HG03342 (cell line): Measurements from ENCODE around the gene GPR156.
"Not testable (repeated sequence)": the region's sequence is repeated elsewhere in the genome, so short reads cannot be mapped to it uniquely, and the experiment has no call there.

Experiments used
- ATAC-seq: cut with Tn5 transposase; IDR thresholded peaks from one replicate; pipeline ENCODE4 v1.9.1; 2021; ENCODE audit warnings: mild to moderate bottlenecking, moderate library complexity; ENCODE audit not compliant: unreplicated experiment

The GPR156 gene

DNA sequence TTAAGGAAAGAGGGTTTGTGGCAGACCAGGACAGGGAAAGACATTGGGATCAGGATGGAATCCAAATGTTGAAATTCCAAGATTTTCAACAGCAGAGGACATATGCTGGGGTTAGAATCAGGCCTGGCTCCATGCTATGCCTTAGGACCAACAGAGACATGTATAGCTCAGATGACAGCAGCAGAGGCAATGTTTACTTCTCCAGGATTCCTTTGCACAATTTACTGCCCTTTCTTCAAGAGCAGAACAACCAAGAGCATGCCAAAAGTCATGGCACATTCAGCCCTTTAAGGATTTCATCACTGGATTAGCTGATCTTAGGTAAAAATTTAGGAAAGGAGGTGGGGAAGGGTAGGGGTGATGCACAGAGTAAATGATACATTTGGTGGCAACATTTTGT, 121.2 kb downstream of the GPR156 start:
- no peak for ATAC-seq

DNA sequence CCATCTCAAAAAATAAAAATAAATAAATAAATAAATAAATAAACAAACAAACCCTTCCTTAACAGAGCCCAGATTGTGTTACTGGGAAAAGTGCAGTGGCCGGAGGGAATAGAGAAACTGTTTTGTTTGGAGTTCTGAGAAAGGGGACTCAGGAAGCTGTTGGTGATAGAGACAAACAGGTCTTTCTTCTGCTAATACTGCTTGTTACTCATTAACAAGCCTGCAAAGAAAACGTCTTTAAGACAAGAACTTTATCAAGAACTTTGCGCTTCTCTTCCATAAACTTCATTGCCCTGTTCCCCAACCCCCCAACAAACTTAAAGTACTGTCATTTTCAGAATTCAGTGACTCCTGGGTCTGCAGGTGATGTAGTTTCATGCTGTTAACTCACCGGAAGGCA, 122.0 kb downstream of the GPR156 start:
- ATAC-seq, result no peak

DNA sequence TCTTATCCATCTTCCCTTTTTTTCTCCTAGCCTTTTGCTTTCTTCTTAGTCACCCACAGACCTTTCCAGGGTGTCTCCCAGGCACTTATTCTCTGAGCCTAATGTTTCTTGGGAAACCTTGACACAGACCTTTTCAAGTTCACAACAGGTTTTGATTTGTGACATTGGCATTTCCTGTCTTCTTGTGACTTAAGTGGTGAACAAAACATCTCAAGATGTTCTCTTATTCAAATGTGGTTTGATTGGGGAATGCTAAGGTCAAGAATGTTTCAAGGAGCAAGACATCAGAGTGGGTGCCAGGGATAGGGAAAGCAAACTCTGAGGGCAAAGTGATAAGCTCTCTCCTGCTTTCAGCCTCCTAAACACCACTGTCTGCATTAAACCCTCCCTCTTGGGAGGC, 122.6 kb downstream of the GPR156 start:
- no peak for ATAC-seq

DNA sequence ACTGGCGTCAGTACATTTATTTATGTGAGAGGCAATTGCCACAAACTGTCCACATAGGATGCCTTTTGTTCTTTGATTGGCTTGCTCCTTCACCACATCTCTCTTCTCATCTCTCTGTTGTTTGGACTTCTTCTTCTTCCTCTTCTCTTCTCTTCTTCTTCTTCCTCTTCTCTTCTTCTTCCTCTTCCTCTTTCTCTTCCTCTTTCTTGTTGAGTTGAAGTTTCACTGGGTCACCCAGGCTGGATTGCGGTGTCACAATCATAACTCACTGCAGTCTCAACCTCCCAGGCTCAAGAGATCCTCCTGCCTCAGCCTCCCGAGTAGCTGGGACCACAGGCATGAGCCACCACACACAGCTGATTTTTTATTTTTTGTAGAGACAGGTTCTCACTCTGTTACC, 123.1 kb downstream of the GPR156 start:
- ATAC-seq, result no peak

DNA sequence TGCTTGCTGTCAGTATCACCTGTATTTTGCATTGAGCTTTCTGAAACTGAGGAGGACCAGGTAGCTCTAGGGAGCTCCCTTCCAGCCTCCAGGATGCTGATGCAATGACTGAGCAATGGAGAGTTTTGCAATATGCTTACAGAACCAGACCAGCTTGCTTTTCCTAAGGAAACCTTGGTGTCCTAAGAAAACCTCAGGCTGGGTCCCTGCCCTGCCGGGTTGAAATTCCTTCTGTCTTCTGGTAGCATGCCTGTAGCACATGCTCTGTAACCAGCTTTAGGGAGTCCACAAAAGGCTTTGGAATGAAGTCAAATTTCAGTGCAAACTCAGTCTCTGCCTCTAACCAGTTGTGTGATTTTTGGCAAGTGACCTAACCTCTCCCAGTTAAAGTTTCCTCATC, 125.0 kb downstream of the GPR156 start:
- no peak for ATAC-seq

DNA sequence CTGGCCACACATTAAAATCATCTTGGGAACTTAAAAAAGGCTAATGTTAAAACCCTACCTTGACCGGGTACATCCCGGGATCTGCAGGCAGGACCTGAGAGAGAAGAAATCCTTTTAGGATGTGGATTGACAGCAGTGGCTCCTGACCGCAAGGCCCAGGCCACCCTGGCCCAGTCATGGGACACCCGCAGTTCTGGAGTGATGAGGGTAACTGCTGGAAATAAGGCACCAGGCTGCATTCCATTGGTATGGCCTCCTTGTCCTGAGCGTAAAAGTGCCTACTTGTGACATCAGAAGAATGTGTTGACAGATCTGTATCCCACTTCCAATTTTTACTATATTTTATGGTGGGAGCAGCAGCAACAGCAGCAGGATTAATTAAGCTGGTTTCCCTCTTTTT, 127.3 kb downstream of the GPR156 start:
- no peak for ATAC-seq

DNA sequence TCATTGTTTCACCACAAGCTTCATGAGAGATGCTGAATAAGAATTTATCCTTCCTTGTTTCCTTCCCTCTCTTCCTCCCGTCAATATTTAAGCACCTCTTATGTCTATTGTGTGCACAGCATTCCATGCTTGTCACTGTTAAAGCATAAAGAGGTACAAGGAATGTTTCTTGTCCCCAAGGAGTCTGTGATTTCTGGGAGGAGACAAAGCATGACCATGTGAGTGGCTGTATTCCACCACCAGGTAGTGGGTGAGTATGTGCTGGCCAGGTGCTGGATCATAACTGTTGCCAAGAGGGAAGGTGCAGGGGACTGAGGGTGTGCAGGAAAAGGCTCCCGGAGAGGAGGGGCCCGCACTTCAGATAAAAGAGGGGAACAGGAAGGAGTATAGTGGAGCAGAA, 127.9 kb downstream of the GPR156 start:
- ATAC-seq, result no peak

DNA sequence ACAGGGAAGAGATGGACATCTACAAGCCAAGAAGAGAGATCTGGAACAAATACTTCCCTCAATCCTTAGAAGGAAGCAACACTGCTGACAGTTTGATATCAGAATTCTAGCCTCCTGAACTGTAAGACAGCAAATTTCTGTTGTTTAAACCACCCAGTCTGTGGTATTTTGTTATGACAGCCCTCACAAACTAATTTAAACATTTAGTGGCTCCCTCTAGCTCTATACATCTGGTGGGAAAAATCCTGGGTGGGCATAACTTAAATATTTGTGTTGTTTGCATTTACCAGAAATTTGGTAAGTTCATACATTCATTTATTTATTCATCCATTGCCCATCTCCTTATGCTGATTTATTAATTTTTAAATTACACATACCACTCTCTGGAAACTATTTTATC, 128.3 kb downstream of the GPR156 start:
- ATAC-seq, result no peak

DNA sequence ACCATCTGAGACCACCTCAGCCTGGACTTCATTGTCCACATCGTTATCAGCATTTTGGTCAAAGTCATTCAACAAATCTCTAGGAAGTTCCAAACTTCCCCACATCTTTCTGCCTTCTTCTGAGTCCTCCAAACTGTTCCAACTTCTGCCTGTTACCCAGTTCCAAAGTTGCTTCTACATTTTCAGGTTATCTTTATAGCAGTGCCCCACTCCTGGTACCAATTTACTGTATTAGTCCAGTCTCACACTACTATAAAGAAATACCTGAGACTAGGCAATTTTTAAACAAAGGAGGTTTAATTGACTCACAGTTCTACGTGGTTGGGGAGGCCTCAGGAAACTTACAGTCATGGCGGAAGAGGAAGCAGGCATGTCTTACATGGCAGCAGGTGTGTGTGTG, 129.3 kb downstream of the GPR156 start:
- not testable (repeated sequence) for ATAC-seq

DNA sequence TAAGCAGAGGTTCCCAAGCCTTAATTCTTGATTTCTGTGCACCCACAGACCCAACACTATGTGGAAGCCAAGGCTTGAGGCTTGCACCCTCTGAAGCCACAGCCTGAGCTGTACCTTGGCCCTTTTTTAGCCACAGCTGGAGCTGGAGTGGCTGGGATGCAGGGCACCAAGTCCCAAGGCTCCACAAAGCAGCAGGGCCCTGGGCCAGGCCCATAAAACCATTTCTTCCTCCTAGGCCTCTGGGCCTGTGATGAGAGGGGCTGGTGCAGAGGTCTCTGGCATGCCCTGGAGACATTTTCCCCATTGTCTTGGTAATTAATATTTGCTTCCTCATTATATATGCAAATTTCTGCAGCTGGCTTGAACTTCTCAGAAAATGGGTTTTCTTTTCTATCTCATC, 129.9 kb downstream of the GPR156 start:
- ATAC-seq, result no peak

DNA sequence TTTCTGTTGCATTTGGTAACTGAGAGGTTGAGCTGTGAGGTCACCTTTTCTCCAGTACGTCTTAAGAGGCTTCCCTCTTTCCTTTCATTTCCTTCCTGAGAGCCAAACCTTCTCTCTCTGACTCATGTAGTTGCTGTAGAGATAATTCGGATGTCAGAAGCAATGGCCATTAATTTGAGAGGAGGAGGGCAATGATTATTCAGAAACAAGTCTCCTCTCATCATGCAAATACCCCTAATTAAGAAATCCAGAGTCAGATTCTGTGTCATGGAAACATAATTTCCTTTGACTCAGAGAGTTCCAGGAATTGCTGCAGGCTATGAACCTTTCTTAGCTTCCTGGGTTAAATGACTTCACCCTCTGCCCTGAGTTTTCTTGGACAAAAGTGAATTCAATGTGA, 131.7 kb downstream of the GPR156 start:
- no peak for ATAC-seq

DNA sequence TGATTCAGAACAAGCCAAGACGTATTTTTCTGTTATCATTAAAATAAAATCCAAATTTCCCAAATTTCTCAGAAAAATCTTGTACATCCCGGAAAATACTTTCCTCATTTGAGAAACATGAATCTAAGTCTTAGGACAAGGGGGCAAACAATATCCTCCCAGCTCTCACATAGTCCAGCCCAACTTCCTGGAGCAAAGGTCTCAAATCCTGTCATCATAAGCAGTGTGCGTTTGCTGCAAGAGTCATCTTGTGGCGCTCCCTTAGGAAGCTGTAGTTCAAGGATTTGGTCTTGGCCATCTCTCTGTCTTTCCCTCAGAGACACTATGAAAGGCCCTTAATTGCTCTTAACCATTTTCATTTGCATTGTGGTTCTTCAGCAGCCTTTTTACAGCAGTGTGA, 133.2 kb downstream of the GPR156 start:
- ATAC-seq, result no peak

DNA sequence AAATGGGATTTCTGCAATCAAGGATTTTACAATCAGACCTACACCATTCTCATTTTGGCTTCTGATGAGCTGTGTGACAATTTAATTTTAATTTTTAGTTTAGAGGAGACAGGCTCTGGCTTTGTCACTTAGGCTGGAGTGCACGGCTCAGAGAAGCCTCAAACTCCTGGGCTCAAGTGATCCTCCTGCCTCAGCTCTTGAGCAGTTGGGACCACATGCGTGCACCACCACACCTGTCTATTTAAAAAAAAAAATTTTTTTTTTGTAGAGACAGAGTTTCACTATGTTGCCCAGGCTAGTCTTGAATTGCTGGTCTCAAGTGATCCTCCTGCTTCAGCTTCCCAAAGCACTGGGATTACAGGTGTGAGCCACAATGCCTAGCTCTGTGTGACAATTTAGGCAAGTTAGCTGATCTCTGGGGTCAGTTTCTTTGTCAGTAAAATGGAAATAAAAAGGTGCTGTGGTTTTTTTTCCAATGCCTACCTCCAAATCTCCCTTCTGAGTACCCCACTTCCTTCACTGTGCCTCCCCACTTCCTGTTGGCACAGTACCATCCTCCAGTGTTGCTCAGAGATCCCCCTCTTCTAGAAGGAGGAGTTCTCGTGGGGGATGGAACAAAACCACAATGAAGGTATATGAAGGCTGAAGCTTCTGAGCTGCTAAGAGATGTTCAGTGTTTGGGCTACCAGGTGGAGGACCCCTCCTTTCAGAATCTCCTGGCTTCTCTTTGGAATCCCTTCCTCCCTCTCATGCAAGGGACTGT, 136.7 kb downstream of the GPR156 start:
- no peak for ATAC-seq

DNA sequence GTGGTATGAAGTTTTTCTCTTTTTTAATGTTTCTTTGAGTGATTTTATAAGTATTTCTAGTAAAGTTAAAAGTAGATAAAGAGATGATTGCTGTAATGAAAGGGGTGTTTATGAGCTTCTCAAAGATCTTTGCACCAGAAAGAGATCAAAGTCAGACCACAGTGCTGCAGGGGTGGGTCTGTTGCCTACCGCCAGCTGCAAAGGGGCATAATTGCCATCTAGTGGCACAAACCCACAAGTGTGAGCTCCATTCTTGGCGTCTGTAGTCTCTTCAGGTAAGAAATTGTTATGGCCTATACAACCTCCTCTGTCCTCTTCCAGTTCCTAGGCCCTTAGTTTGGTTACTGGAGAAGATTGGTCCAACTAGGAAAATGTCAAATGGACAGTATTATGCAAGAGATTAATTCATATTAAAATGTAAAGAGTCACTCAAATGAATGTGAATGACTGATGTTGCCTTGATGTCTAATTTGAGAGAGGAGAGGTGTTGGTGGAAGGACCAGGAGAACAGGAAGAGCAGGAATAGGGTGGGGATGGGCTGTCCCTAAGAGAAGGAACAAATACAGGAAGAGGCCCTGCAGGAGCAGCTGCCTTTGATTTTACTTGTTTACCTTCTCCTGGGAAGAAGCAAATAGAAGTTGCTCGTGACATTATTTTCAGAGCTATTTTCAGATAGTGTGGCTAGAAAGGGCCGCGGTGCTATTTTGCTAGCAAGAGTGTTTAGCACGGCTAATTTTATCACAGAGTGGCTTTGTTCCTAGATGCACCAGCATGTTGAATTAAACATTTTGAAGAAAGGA, 137.8 kb downstream of the GPR156 start:
- ATAC-seq, result no peak

DNA sequence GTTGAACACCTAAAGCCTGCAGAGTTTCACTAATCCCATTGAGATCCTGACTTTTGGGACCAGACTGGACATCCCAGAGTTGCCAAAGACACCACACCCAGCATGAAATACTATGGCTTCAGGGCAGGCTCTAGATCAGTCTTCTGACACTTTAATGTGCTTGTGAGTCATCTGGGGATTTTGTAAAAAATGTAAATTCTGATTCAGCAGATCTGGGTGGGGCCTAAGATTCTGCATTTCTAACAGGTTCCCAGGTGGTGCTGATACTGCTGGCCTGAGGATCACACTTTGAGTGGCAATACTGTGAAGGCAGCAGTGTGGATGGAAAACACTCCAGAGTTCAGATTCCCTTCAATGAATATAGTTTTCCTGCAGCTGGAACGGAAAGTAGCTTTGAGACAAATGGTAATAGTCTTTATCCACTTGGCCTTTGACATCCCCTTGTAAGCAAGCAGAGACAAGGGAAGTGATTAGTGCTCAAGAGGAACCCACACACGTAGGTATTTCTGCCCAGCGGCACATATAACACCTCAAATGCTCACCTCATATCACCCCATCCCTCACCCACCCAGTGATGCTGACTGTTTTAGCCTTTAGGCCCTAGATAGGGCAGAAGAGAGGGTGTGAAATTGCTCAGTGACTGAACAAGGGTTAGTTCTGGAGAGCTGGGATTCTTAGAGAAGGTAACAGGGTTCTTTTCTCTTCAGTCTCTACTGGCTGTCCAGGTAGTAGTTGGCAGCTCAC, 139.3 kb downstream of the GPR156 start:
- no peak for ATAC-seq

DNA sequence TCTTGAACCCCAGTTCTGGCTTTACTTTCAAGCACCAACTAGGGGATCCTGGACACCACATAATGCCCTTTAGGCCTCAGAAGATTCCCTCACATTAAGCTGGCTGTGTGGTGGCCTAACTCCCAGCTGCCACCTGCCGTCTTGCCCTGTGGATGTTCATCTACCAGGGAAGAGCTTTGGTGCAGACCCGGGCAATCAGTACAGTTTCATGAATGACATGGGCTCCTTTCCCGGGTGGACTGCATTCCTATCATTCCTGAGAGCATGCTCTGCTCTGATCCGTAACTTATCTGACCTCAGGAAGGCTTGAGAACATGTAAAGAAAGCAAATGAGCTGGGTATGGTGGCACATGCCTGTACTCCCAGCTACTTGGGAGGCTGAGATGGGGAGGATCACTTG, 140.8 kb downstream of the GPR156 start:
- ATAC-seq, result no peak

DNA sequence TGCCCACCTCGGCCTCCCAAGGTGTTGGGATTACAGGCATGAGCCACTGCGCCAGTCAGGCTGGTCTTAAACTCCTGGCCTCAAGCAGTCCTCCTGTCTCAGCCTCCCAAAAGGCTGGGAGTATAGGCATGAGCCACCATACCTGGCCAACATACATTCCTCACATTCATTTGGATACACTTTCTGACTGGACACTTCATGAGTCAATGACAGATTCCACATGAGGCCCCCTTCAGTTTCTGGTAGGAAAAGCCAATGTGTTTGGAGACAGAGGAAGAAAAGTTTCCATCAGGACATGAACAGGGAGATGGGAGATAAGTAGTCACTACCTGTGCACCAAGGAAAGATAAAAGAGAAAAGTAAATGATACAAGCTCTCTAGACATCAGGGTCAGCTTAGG, 141.3 kb downstream of the GPR156 start:
- no peak for ATAC-seq

DNA sequence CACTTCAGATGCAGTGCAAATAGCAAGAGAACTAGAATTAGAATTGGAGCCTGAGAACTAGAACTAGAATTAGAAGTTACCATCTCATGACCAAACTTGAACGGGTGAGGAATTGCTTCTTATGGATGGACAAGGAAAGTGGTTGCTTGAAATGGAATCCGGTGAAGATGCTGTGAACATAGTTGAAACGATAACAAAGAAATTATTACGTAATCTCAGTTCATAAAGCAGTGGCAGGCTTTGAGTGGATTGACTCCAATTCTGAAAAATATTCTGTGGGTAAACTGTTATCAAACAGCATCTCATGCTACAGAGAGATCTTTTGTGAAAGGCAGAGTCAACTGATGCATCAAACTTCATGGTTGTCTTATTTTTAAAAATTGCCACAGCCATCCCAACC, 142.8 kb downstream of the GPR156 start:
- no peak for ATAC-seq

DNA sequence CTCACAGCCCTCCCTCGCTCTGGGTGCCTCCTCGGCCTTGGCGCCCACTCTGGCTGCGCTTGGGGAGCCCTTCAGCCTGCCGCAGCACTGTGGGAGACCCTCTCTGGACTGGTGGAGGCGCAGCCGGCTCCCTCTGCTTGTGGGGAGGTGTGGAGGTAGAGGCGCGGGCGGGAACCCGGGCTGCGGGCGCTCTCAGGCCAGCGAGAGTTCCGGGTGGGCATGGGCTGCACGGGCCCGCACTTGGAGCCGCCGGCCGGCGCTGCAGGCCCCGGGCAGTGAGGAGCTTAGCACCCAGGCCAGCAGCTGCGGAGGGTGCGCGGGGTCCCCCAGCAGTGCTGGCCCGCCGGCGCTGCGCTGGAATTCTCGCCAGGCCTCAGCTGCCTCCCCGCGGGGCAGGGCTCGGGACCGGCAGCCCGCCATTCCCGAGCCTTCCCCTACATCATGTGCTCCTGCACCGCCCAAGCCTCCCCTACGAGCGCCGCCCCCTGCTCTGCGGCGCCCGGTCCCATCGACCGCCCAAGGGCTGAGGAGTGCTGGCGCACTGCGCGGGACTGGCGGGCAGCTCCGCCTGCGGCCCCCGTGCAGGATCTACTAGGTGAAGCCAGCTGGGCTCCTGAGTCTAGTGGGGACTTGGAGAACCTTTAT, 144.8 kb downstream of the GPR156 start:
- no peak for ATAC-seq

DNA sequence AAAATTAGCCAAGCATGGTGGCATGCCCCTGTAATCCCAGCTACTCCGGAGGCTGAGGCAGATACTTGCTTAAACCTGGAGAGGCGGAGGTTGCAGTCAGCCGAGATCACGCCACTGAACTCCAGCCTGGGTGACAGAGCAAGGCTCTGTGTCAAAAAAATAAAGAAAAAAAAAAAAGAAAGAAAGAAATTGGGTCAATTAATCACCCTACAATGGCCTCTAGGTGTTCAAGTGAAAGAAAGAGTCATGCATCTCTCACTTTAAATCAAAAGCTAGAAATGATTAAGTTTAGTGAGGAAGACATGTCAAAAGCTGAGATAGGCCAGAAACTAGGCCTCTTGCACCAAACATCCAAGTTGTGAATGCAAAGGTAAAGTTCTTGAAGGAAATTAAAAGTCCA, 145.9 kb downstream of the GPR156 start:
- no peak for ATAC-seq

DNA sequence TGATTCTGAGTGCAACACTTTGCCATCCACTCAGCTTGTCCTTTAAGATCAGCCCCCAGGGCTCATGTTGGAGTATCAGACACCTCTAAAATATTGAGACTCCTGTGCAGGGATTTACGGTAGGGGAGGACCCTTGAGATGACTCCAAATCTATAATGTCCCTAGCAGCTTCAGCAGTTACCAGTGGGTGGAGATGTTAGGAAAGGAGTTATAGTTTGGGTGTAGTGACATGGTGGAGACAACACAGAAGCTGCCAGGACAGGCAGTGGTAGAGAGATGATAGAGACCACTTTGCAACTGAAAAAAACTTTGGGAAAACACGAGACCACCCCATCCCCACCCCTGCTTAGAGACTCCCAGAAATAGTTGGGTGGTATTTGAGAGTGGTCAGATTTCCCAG, 147.5 kb downstream of the GPR156 start:
- ATAC-seq, result no peak
